GM20000 (cell line): ENCODE results near the gene LARGE1.
A peak's percentile ranks its signal among the peaks of the same experiment; 100 is the strongest.

Source experiments
- DNase-seq: peaks from one replicate; pipeline ENCODE4 v3.0.0; 2012; ENCODE audit warnings: low spot score
- CTCF ChIP-seq: IDR thresholded peaks from 2 replicates; pipeline ENCODE4 v1.5.1; 2012; ENCODE audit warnings: mild to moderate bottlenecking, control low read depth; ENCODE audit errors: extremely low read depth, missing control alignments

Gene LARGE1

GRCh38 chr22:33510429-33510904 is 409.8 kb downstream of the LARGE1 start:
- DNase-seq: no peak
- TF ChIP-seq CTCF: no peak

GRCh38 chr22:33504941-33505625 is 415.2 kb downstream of the LARGE1 start:
- DNase-seq: no peak
- no peak for TF ChIP-seq CTCF

- DNase-seq: no peak
- no peak for TF ChIP-seq CTCF
Observed at GRCh38 chr22:33496112-33496511, 424.2 kb downstream of the LARGE1 start.

- TF ChIP-seq CTCF: no peak
- no peak for DNase-seq
Observed at GRCh38 chr22:33493476-33494205, 426.6 kb downstream of the LARGE1 start.

- TF ChIP-seq CTCF: no peak
- peak; percentile 40 for DNase-seq
Observed at GRCh38 chr22:33492210-33492651, 428.0 kb downstream of the LARGE1 start.

- no peak for DNase-seq
- no peak for TF ChIP-seq CTCF
Observed at GRCh38 chr22:33487041-33487716, 433.1 kb downstream of the LARGE1 start.

GRCh38 chr22:33481550-33481949 is 438.7 kb downstream of the LARGE1 start:
- no peak for TF ChIP-seq CTCF
- no peak for DNase-seq
